Gastrocnemius medialis (tissue), 4 donors: ENCODE measurements around the gene MSI2.

ENCODE experiments used
- CTCF ChIP-seq, 5 experiments: fragments of 450-650 bp in 3 of 5; fragments of 200-600 bp in 2 of 5; sonication (generic) in 2 of 5; IDR thresholded peaks in 4 of 5; conservative IDR thresholded peaks in 1 of 5; 1 replicate in 4 of 5; 2 replicates in 1 of 5; pipeline ENCODE4 v1.5.1; 2016 to 2019; ENCODE audit warnings: antibody characterized with exemption in 5 of 5, mild to moderate bottlenecking in 3 of 5, moderate library complexity in 3 of 5
- POLR2A ChIP-seq, 2 donors: fragments of 450-650 bp; IDR thresholded peaks; one replicate each; pipeline ENCODE4 v1.6.1; 2017; ENCODE audit warnings: antibody characterized with exemption in 2 of 2, mild to moderate bottlenecking in 2 of 2, moderate library complexity in 2 of 2

- TF ChIP-seq POLR2A (IDR thresholded peaks at IDR 0.05) (no peak), CTCF (IDR thresholded peaks at IDR 0.05 in 4 of 5, conservative IDR thresholded peaks at IDR 0.05 in 1 of 5) (no peak)
These were observed 224.3 kb downstream of the MSI2 start for GRCh38 chr17:57480438-57481196.
